ENCODE measurements around the gene C5orf46.

- no peak for TF ChIP-seq CTCF (conservative IDR thresholded peaks at IDR 0.05; ENCODE audit: low read depth, low read length)
- no peak for TF ChIP-seq EZH2 (IDR thresholded peaks at IDR 0.05; ENCODE audit: borderline replicate concordance, low read depth, low read length, poor library complexity, severe bottlenecking)
Observed at GRCh38 chr5:147858565-147858964, 47.8 kb downstream of the C5orf46 start.
